SK-N-MC (cell line): ENCODE measurements around the gene LAMC1.
A peak's percentile ranks its signal among the peaks of the same experiment; 100 is the strongest.
"Not testable (repeated sequence)": the region's sequence is repeated elsewhere in the genome, so short reads cannot be mapped to it uniquely, and the experiment has no call there.

Experiments used
- DNase-seq: peaks from one replicate; pipeline ENCODE4 v3.0.0-alpha.2; 2011; ENCODE audit warnings: low read depth, low spot score
- H3K27ac ChIP-seq: fragments of 200-600 bp; sonication (generic); 2 replicates; pipeline ENCODE4 v1.5.1; 2016; ENCODE audit warnings: mixed run types
- H3K36me3 ChIP-seq: fragments of 200-600 bp; sonication (generic); 2 replicates; pipeline ENCODE4 v1.6.1; 2017; ENCODE audit warnings: antibody characterized with exemption, low read length, mixed read lengths; ENCODE audit not compliant: insufficient read depth
- H3K4me3 ChIP-seq: fragments of 200-600 bp; sonication (generic); 2 replicates; pipeline ENCODE4 v1.5.1; 2016
- H3K9ac ChIP-seq: fragments of 200-600 bp; sonication (generic); 2 replicates; pipeline ENCODE4 v1.8.0; 2017; ENCODE audit warnings: mixed run types, mixed read lengths; ENCODE audit not compliant: insufficient read length
- H3K9me3 ChIP-seq: fragments of 200-600 bp; sonication (generic); 2 replicates; pipeline ENCODE4 v1.6.1; 2017; ENCODE audit warnings: low read depth, mild to moderate bottlenecking, antibody characterized with exemption, low read length, moderate library complexity, mixed read lengths
- EZH2 ChIP-seq: fragments of 200-600 bp; sonication (generic); IDR thresholded peaks from one replicate; pipeline ENCODE4 v1.6.1; 2017; ENCODE audit warnings: antibody characterized with exemption
- FOXP2 ChIP-seq: optimal IDR thresholded peaks from 2 replicates; pipeline ENCODE3; 2011; ENCODE audit warnings: mild to moderate bottlenecking, moderate library complexity; ENCODE audit not compliant: insufficient read depth; ENCODE audit errors: extremely low read length, control extremely low read depth
- POLR2AphosphoS5 ChIP-seq: IDR thresholded peaks from 2 replicates; pipeline ENCODE4 v1.6.1; 2012; ENCODE audit warnings: mild to moderate bottlenecking, low read depth, low read length, borderline replicate concordance

The LAMC1 gene

GRCh38 chr1:183143576-183144315, 120.5 kb downstream of the LAMC1 start:
- peaks cover 5% of the 10 kb centered on the region; the same call in 1 of the 2 replicates for H3K36me3 ChIP-seq
- no peak overlapping the region for H3K4me3 ChIP-seq
- DNase-seq = no peak
- no peak overlapping the region for H3K9ac ChIP-seq
- no peak overlapping the region for H3K27ac ChIP-seq
- no peaks in the 10 kb centered on the region for H3K9me3 ChIP-seq
- TF ChIP-seq POLR2AphosphoS5 = no peak
- TF ChIP-seq EZH2 = no peak
- TF ChIP-seq FOXP2 = no peak

GRCh38 chr1:183144752-183145151, 121.5 kb downstream of the LAMC1 start:
- H3K9me3 ChIP-seq = no peaks in the 10 kb centered on the region
- no peak overlapping the region for H3K9ac ChIP-seq
- H3K36me3 ChIP-seq = peaks cover 5% of the 10 kb centered on the region; the same call in 1 of the 2 replicates
- H3K27ac ChIP-seq = no peak overlapping the region
- no peak for DNase-seq
- H3K4me3 ChIP-seq = no peak overlapping the region
- TF ChIP-seq EZH2 (no peak), FOXP2 (no peak), POLR2AphosphoS5 (no peak)

GRCh38 chr1:183147735-183148134, 124.5 kb downstream of the LAMC1 start:
- Histone ChIP-seq H3K27ac (no peak overlapping the region), H3K9me3 (no peaks in the 10 kb centered on the region), H3K36me3 (peaks cover 5% of the 10 kb centered on the region; the same call in 1 of the 2 replicates), H3K4me3 (no peak overlapping the region), H3K9ac (no peak overlapping the region)
- no peak for TF ChIP-seq EZH2
- TF ChIP-seq POLR2AphosphoS5 = no peak
- TF ChIP-seq FOXP2 = no peak
- DNase-seq = no peak

GRCh38 chr1:183148599-183148998, 125.4 kb downstream of the LAMC1 start:
- H3K9me3 ChIP-seq = no peaks in the 10 kb centered on the region
- H3K27ac ChIP-seq = no peak overlapping the region
- no peaks in the 10 kb centered on the region for H3K36me3 ChIP-seq
- no peak for TF ChIP-seq FOXP2
- no peak for TF ChIP-seq EZH2
- TF ChIP-seq POLR2AphosphoS5 = no peak
- DNase-seq = no peak
- H3K4me3 ChIP-seq = no peak overlapping the region
- H3K9ac ChIP-seq = no peak overlapping the region

- no peak for TF ChIP-seq POLR2AphosphoS5
- no peak for TF ChIP-seq FOXP2
- TF ChIP-seq EZH2 = no peak
- Histone ChIP-seq H3K27ac (no peak overlapping the region), H3K9ac (no peak overlapping the region), H3K36me3 (no peaks in the 10 kb centered on the region), H3K9me3 (no peaks in the 10 kb centered on the region), H3K4me3 (no peak overlapping the region)
- no peak for DNase-seq
Observed at GRCh38 chr1:183149273-183149672, 126.1 kb downstream of the LAMC1 start.

GRCh38 chr1:183150032-183150431, 126.8 kb downstream of the LAMC1 start:
- not testable (repeated sequence) for H3K36me3 ChIP-seq, H3K4me3 ChIP-seq, H3K9me3 ChIP-seq, H3K9ac ChIP-seq, H3K27ac ChIP-seq, DNase-seq

GRCh38 chr1:183150445-183150844, 127.2 kb downstream of the LAMC1 start:
- TF ChIP-seq POLR2AphosphoS5 (no peak), EZH2 (no peak), FOXP2 (no peak)
- Histone ChIP-seq H3K9ac (no peak overlapping the region), H3K9me3 (no peaks in the 10 kb centered on the region), H3K4me3 (no peak overlapping the region), H3K36me3 (no peaks in the 10 kb centered on the region), H3K27ac (no peak overlapping the region)
- DNase-seq = no peak

GRCh38 chr1:183152180-183152579, 129.0 kb downstream of the LAMC1 start:
- H3K9ac ChIP-seq = no peak overlapping the region
- no peaks in the 10 kb centered on the region for H3K9me3 ChIP-seq
- no peak overlapping the region for H3K27ac ChIP-seq
- no peak overlapping the region for H3K4me3 ChIP-seq
- DNase-seq = no peak
- H3K36me3 ChIP-seq = no peaks in the 10 kb centered on the region
- no peak for TF ChIP-seq POLR2AphosphoS5
- TF ChIP-seq EZH2 = no peak
- TF ChIP-seq FOXP2 = no peak

- TF ChIP-seq FOXP2 = no peak
- no peak for TF ChIP-seq EZH2
- TF ChIP-seq POLR2AphosphoS5 = no peak
- H3K9ac ChIP-seq = peak overlapping the region; percentile 20
- H3K27ac ChIP-seq = no peak overlapping the region
- H3K9me3 ChIP-seq = no peaks in the 10 kb centered on the region
- H3K36me3 ChIP-seq = no peaks in the 10 kb centered on the region
- H3K4me3 ChIP-seq = no peak overlapping the region
- no peak for DNase-seq
Observed at GRCh38 chr1:183155939-183156338, 132.7 kb downstream of the LAMC1 start.
